WERI-Rb-1 (cell line): ENCODE measurements around the gene AKAP8L.
"Not testable (repeated sequence)": the region's sequence is repeated elsewhere in the genome, so short reads cannot be mapped to it uniquely, and the experiment has no call there.

ENCODE experiments used
- DNase-seq: peaks from one replicate; pipeline ENCODE4 v3.0.0-alpha.2; 2020
- H3K27ac ChIP-seq: fragments of 250-450 bp; sonication (Bioruptor Pico); 2 replicates; pipeline ENCODE4 v1.5.1; 2020; ENCODE audit warnings: mild to moderate bottlenecking, moderate library complexity
- H3K27me3 ChIP-seq: fragments of 250-450 bp; sonication (Bioruptor Pico); 2 replicates; pipeline ENCODE4 v1.5.1; 2021; ENCODE audit warnings: mild to moderate bottlenecking, low read depth, moderate library complexity; ENCODE audit not compliant: insufficient read depth, severe bottlenecking
- H3K36me3 ChIP-seq: fragments of 250-450 bp; sonication (Bioruptor Pico); 2 replicates; pipeline ENCODE4 v1.5.1; 2020; ENCODE audit warnings: mild to moderate bottlenecking, moderate library complexity
- H3K4me3 ChIP-seq: 2 replicates; pipeline ENCODE4 v1.5.1; 2011; ENCODE audit warnings: low read depth, mild to moderate bottlenecking, control low read depth, low read length
- H3K9me3 ChIP-seq: fragments of 250-450 bp; sonication (Bioruptor Pico); 2 replicates; pipeline ENCODE4 v1.5.1; 2021; ENCODE audit warnings: mild to moderate bottlenecking, moderate library complexity; ENCODE audit not compliant: severe bottlenecking
- TF ChIP-seq, protein P1 (sequence below): IDR thresholded peaks from 2 replicates; pipeline ENCODE4 v1.5.1; 2011; ENCODE audit warnings: low read depth, mild to moderate bottlenecking, control low read depth, inconsistent platforms, low read length

The AKAP8L gene

DNA sequence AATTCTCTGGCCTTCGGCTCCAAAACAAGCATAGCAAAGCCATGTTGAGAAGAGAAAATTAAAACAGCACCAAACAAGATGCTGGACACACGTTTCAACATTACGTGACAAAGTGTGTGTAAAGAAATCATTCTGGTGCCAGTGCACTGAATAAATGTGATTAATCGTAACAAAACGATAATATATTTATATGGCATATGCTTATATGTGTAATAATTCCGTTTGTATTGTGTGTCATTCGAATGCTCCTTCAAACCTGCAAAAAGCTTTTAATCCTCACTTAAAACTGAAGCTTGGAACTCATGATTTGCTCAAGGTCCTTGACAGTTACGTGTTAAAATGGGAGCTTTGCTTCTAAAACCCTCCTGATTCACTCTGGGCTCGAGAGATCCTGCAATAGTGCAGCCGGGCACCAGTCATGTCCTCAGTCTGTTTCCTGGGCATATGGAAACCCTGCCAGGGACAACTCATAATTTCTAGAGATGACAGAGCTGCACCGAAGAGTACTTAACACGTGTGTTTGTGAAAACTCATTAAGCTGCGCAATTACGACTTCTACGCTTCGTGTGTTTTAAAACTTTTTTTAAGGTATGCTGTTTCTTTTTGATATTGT is 731 bp upstream of the AKAP8L start:
- no peak overlapping the region for H3K27ac ChIP-seq
- H3K4me3 ChIP-seq: peak overlapping the region; percentile 38
- peaks cover 50% of the 10 kb centered on the region for H3K36me3 ChIP-seq

DNA sequence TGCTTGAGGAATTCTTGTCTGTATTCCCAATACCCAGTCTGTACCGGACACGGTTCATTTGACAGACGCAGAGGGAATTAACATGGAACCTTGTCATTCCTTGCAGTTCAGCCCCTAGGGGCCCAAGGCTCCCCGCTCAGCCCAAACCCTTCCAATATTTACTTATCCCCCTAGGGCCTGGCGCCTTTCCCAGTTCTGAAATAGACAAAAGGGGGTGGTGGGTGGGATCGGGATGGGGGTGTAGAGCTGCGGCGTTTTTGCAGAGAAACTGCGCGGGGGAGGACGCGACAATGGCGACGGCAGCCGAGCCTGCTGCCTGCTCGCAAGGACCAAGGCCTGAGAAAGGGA is 583 bp downstream of the AKAP8L start:
- TF ChIP-seq, protein P1, sequence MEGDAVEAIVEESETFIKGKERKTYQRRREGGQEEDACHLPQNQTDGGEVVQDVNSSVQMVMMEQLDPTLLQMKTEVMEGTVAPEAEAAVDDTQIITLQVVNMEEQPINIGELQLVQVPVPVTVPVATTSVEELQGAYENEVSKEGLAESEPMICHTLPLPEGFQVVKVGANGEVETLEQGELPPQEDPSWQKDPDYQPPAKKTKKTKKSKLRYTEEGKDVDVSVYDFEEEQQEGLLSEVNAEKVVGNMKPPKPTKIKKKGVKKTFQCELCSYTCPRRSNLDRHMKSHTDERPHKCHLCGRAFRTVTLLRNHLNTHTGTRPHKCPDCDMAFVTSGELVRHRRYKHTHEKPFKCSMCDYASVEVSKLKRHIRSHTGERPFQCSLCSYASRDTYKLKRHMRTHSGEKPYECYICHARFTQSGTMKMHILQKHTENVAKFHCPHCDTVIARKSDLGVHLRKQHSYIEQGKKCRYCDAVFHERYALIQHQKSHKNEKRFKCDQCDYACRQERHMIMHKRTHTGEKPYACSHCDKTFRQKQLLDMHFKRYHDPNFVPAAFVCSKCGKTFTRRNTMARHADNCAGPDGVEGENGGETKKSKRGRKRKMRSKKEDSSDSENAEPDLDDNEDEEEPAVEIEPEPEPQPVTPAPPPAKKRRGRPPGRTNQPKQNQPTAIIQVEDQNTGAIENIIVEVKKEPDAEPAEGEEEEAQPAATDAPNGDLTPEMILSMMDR: no peak
- H3K27ac ChIP-seq: peak overlapping the region; percentile 93
- no peaks in the 10 kb centered on the region for H3K9me3 ChIP-seq
- no peaks in the 10 kb centered on the region for H3K27me3 ChIP-seq
- peaks cover 37% of the 10 kb centered on the region for H3K36me3 ChIP-seq
- peak; percentile 30 for DNase-seq
- H3K4me3 ChIP-seq: peak overlapping the region; percentile 75

More for the DNA sequence above, 731 bp upstream of the AKAP8L start:
- TF ChIP-seq, protein P1: no peak
- Histone ChIP-seq H3K27me3 (no peaks in the 10 kb centered on the region), H3K9me3 (no peaks in the 10 kb centered on the region)
- DNase-seq: no peak

- no peaks in the 10 kb centered on the region for H3K27me3 ChIP-seq
- H3K9me3 ChIP-seq: no peaks in the 10 kb centered on the region
- H3K36me3 ChIP-seq: peaks cover 34% of the 10 kb centered on the region
- TF ChIP-seq, protein P1: no peak
- H3K4me3 ChIP-seq: peak overlapping the region; percentile 75
- peak overlapping the region; percentile 93 for H3K27ac ChIP-seq
- DNase-seq: peak; percentile 27
Measured at GRCh38 chr19:15417699-15418098, 1.1 kb downstream of the AKAP8L start.

DNA sequence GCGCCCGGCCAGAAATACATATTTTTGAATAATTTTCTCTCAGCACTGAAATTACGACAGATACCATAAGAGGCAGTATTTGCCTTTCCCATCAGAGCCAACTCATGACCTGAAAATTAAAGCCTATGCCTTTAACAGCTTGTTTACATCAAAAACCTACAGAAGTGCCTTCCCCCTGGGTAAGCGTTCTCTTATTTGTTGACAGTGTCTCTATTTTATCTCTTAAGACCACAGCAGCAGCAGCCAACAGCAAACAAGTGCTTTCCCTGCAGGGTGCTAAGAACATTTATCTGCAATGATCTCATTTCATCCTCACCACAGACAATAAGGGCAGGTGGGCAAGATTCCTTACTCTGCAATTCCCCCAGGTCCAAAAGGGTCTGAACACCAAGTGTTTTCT is 6.0 kb downstream of the AKAP8L start:
- peaks cover 48% of the 10 kb centered on the region for H3K36me3 ChIP-seq
- no peaks in the 10 kb centered on the region for H3K9me3 ChIP-seq
- DNase-seq: no peak
- TF ChIP-seq, protein P1: no peak
- H3K27me3 ChIP-seq: no peaks in the 10 kb centered on the region
- H3K4me3 ChIP-seq: no peak overlapping the region
- no peak overlapping the region for H3K27ac ChIP-seq

GRCh38 chr19:15411351-15411750 is 7.4 kb downstream of the AKAP8L start:
- peaks cover 45% of the 10 kb centered on the region for H3K36me3 ChIP-seq
- not testable (repeated sequence) for H3K4me3 ChIP-seq, H3K27me3 ChIP-seq, DNase-seq, H3K27ac ChIP-seq, H3K9me3 ChIP-seq

DNA sequence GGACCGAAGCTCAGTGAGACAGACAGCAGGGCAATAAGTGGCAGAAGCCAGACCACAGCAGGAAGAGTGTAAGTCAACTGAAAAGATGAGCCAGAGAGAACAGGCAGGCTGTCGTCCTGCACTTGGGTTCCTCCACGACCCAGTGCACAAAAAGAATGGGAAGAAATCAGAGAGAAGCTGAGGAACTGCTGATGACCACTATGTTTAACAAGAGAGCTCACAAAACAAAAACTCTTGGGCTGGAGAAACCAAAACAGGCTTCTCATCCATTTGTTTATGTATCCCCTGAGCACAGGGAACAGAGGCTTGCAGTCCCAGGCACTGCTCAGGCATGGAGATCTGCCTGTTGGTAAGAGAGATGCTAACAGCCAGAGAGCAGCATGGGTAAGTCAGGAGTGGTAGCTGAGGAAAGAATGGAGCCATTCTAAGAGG is 14.0 kb downstream of the AKAP8L start:
- no peak for DNase-seq
- TF ChIP-seq, protein P1: no peak
- no peak overlapping the region for H3K4me3 ChIP-seq
- no peak overlapping the region for H3K27ac ChIP-seq
- H3K36me3 ChIP-seq: peaks cover 72% of the 10 kb centered on the region
- no peaks in the 10 kb centered on the region for H3K9me3 ChIP-seq
- H3K27me3 ChIP-seq: no peaks in the 10 kb centered on the region
